ENCODE results near the gene PCAT6.
"Not testable (repeated sequence)": the region's sequence is repeated elsewhere in the genome, so short reads cannot be mapped to it uniquely, and the experiment has no call there.

Gene PCAT6

GRCh38 chr1:202805886-202806844, 4.6 kb upstream of the PCAT6 start:
- DNase-seq (ENCODE audit: low read depth), result no peak
- peak overlapping the region; percentile 91 for H3K4me3 ChIP-seq (ENCODE audit: low read depth, low read length)

GRCh38 chr1:202806845-202807450, 3.8 kb upstream of the PCAT6 start:
- no peak for DNase-seq (ENCODE audit: low read depth)
- H3K4me3 ChIP-seq (ENCODE audit: low read depth, low read length), result peak overlapping the region; percentile 91

GRCh38 chr1:202807451-202807925, 3.3 kb upstream of the PCAT6 start:
- no peak for DNase-seq (ENCODE audit: low read depth)

GRCh38 chr1:202807926-202808757, 2.6 kb upstream of the PCAT6 start, which contains the start of gene KDM5B:
Gene KDM5B (minus strand): TSS chr1:202808421. CDS start chr1:202808305, 116 bp downstream.
- H3K4me3 ChIP-seq (ENCODE audit: low read depth, low read length), result peak within 1 kb of the TSS; percentile 91
- DNase-seq (ENCODE audit: low read depth), result peak; percentile 56

More at GRCh38 chr1:202807451-202807925, 3.3 kb upstream of the PCAT6 start:
- H3K4me3 ChIP-seq (ENCODE audit: low read depth, low read length), result peak overlapping the region; percentile 91

GRCh38 chr1:202809597-202810159, 1.1 kb upstream of the PCAT6 start:
- DNase-seq (ENCODE audit: low read depth), result no peak
- H3K4me3 ChIP-seq (ENCODE audit: low read depth, low read length), result no peak overlapping the region

- DNase-seq (ENCODE audit: low read depth), result no peak
- H3K4me3 ChIP-seq (ENCODE audit: low read depth, low read length), result peak overlapping the region; percentile 89
These were observed 550 bp upstream of the PCAT6 start for GRCh38 chr1:202810193-202810614.

- no peak for DNase-seq (ENCODE audit: low read depth)
These were observed 782 bp downstream of the PCAT6 start for GRCh38 chr1:202811296-202812175.

GRCh38 chr1:202812176-202813026, 1.6 kb downstream of the PCAT6 start:
- peak overlapping the region; percentile 89 for H3K4me3 ChIP-seq (ENCODE audit: low read depth, low read length)
- no peak for DNase-seq (ENCODE audit: low read depth)

More at GRCh38 chr1:202811296-202812175, 782 bp downstream of the PCAT6 start:
- peak overlapping the region; percentile 89 for H3K4me3 ChIP-seq (ENCODE audit: low read depth, low read length)

- DNase-seq (ENCODE audit: low read depth), result no peak
- H3K4me3 ChIP-seq (ENCODE audit: low read depth, low read length), result no peak overlapping the region
These were observed 4.4 kb downstream of the PCAT6 start for GRCh38 chr1:202815120-202815519.

- DNase-seq (ENCODE audit: low read depth), result no peak
- no peak overlapping the region for H3K4me3 ChIP-seq (ENCODE audit: low read depth, low read length)
These were observed 8.1 kb downstream of the PCAT6 start for GRCh38 chr1:202818819-202819218.

GRCh38 chr1:202821467-202821866, 10.7 kb downstream of the PCAT6 start:
- DNase-seq (ENCODE audit: low read depth), result no peak
- H3K4me3 ChIP-seq (ENCODE audit: low read depth, low read length), result no peak overlapping the region

- H3K4me3 ChIP-seq (ENCODE audit: low read depth, low read length), result no peak overlapping the region
- no peak for DNase-seq (ENCODE audit: low read depth)
These were observed 15.0 kb downstream of the PCAT6 start for GRCh38 chr1:202825748-202826147.

GRCh38 chr1:202829223-202829622, 18.5 kb downstream of the PCAT6 start:
- H3K4me3 ChIP-seq (ENCODE audit: low read depth, low read length); DNase-seq (ENCODE audit: low read depth): not testable (repeated sequence)

- DNase-seq (ENCODE audit: low read depth), result no peak
- no peak overlapping the region for H3K4me3 ChIP-seq (ENCODE audit: low read depth, low read length)
These were observed 21.2 kb downstream of the PCAT6 start for GRCh38 chr1:202831906-202832305.

GRCh38 chr1:202834771-202835547, 24.2 kb downstream of the PCAT6 start:
- no peak overlapping the region for H3K4me3 ChIP-seq (ENCODE audit: low read depth, low read length)
- no peak for DNase-seq (ENCODE audit: low read depth)

- no peak overlapping the region for H3K4me3 ChIP-seq (ENCODE audit: low read depth, low read length)
- DNase-seq (ENCODE audit: low read depth), result no peak
These were observed 24.9 kb downstream of the PCAT6 start for GRCh38 chr1:202835548-202836072.
